NCI-H345 treated with DMSO at 0.1 percent for 48 hours (cell line): ENCODE measurements around the gene SULT4A1.
"Not testable (repeated sequence)": the region's sequence is repeated elsewhere in the genome, so short reads cannot be mapped to it uniquely, and the experiment has no call there.

ENCODE experiments used
- DNase-seq: peaks from one replicate; lab custom pipeline; 2025; ENCODE audit not compliant: unreplicated experiment; lab: John Stamatoyannopoulos, UW

The SULT4A1 gene, protein sequence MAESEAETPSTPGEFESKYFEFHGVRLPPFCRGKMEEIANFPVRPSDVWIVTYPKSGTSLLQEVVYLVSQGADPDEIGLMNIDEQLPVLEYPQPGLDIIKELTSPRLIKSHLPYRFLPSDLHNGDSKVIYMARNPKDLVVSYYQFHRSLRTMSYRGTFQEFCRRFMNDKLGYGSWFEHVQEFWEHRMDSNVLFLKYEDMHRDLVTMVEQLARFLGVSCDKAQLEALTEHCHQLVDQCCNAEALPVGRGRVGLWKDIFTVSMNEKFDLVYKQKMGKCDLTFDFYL

DNA sequence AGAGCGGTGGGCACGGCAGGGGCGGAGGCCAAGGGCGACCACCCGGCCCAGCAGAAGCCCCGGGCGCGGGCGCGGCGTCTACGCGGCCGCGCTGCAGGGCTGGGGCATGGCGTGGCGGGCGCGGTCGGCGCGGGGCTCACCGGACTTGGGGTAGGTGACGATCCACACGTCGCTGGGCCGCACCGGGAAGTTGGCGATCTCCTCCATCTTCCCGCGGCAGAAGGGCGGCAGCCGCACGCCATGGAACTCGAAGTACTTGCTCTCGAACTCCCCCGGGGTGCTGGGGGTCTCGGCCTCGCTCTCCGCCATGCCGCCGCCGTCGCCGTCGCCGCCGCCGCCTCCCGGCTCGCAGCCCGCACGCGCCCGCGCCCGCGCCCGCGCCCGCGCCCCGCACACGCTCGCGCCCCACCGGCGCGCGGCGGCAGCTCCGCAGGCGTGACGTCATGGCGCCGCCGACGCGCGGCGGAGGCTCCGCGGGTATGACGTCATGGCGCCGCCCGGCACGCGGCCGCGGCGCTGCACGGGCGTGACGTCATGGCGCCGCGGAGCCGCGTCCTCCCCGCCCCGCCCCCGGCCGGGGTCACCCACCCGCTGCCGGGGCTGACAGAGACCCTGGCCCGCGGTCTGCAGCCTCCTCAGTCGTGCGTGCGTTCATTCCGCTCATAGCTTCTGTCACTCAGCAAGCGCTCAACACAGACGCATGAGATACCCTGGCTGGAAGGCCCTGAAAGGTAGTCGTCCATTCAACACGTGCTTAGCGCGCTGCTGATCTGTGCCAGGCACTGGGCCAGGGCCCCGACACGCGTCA lies at the start of gene SULT4A1:
TSS of gene SULT4A1 (minus strand) at position 440 of the 808 bp plus-strand sequence. CDS start at position 309, 131 bp downstream.
- peak; percentile 17 for DNase-seq

DNA sequence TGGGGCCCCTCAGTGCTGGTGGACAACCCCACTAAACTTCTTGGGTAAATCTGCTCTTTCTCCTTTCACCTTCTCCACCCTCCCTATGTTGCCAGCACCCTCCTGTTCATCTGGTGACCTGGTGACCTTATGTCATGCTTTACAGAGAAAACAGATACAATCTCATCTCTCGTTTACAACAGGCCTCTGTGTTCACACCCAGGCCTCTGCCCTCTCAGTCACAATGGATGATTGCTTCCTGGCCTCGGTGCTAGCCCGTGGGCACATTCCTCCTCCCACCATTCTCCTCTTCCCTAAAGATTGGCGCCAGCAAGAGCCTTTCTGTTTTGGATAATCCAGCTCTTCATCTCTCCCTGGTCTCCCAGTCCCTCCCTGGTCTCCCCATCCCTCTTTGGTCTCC lies 49.0 kb upstream of the SULT4A1 start:
- no peak for DNase-seq

DNA sequence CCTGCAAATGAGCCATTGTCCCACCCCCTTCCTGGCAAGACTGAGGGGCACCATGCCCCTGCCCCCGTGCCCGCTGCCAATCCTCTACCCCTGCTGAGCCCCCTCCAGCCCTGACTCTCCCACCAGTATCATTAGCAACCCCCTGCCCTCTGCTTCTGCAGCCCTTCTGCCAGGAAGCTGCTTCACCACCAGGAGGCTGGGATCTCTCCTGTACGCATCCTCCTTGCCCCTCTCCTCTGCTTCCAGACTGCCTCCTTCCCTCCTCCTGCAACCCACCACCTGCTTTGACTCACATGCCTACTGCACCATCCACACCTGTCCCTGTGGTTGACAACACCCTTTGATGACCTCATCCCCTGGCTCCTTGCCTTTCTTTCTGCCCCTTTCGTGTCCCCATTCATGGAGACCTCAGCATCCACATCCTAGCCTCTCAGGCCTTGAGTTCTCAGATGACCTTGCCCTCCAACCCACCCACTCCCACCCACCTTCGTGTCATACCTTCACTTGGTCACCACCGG lies 47.9 kb upstream of the SULT4A1 start:
- no peak for DNase-seq

DNA sequence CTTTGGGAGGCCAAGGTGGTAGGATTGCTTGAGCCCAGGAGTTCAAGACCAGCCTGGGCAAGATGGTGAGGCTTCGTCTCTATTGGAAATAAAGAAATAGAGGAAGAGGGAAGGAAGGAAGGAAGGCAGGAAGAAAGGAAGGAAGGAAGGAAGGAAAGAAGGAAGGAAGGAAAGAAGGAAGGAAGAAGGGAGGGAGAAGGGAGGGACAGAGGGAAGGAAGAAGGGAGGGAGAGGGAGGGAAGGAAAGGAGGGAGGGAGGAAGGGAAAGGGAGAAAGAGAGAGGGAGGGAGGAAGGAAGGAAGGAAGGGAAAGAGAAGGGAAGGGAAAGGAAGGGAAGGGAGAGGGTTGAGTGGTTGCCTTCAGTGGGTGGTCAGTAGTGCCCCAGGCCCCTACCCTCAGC lies 47.4 kb upstream of the SULT4A1 start:
- DNase-seq, result no peak

DNA sequence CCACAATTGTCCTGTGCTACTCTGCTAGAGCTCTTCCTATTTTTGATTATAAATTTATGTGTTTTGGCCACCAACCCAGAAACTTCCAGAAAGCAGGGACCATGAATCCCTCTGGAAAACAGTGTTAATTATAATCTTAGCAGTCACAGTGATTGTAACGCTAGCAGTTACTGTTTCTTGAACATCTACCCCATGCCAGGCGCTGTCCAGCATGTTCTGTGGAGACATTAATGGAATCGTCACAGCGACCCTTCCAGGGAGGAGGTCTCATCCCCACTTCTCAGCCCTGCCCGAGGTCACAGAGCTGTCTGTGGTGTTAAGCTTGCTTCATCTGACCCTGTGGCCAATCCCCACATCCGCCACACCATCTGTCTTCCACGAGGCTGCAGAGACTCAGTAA lies 43.4 kb upstream of the SULT4A1 start:
- DNase-seq, result no peak

DNA sequence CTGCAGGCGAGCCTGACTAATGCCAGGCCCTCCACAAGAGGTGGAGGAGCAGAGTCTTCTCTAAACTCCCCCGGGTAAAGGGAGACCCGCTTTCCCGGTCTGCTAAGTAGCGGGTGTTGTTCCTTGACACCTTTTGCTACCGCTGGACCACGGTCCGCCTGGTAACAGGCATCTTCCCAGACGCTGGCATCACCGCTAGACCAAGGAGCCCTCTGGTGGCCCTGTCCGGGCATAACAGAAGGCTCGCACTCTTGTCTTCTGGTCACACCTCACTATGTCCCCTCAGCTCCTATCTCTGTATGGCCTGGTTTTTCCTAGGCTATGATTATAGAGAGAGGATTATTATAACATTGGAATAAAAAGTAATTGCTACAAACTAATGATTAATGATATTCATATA lies 42.1 kb upstream of the SULT4A1 start:
- not testable (repeated sequence) for DNase-seq

DNA sequence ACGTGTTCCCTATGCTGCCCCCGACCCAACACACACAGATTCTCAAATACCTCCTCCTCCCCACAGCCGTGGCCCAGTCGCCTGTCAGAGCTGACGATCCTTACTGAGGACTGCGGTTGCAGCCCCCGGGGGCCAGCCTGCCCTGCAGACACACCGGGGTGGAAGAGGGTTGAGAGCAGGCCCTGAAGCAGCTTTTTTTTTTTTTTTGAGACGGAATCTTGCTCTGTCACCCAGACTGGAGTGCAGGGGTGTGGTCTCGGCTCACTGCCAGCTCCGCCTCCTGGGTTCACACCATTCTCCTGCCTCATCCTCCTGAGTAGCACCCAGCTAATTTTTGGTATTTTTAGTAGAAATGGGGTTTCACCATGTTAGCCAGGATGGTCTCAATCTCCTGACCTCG lies 40.7 kb upstream of the SULT4A1 start:
- DNase-seq, result not testable (repeated sequence)

DNA sequence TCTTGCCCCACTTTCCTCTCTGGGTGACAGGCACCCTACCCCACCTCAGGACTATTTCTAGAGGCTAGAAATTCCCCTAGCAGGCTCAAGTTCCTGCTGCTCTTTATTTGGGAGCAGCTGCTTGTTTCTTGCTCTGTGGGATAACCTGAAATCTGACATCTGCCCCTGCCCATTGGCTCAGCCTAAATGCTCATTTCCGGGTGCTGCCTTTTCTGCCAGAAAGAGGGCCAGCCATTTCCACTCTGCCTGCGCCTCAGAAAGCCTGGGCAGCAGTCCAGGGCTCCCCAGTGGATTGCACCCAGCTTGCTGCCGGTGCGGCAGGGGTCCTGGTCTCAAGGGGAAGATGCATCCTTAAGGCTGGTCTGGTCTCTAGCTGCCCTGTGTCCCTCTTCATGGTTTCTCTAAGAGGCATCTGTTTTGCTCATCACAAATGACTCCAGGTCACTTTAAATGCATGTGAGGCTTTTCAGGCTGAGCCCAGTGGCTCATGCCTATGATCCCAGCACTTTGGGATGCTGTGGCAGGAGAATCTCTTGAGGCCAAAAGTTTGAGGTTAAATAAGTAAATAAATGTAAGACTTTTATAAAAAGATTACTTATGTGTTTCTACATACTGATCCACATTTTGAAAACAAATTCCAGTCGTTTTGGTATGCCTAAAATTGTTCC lies 39.8 kb upstream of the SULT4A1 start:
- no peak for DNase-seq

DNA sequence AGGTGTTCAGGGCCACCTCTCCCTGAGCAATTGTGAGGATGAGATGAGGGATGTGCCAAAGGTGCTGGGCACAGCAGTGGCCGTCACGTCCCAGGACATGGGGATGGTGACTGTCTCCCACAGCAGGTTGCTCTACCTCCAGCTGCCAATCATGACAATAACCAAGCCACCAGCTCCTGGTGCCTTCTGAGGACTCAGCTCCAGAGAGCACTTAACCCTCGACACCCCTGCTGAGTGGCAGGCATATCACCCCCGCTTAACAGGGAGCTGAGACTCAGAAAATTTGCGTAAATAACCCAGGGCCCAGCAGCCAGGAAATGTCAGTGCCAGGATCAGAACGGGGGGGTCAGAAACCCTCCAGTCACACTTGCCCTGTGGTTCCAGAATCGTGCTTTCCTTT lies 37.9 kb upstream of the SULT4A1 start:
- DNase-seq, result no peak

DNA sequence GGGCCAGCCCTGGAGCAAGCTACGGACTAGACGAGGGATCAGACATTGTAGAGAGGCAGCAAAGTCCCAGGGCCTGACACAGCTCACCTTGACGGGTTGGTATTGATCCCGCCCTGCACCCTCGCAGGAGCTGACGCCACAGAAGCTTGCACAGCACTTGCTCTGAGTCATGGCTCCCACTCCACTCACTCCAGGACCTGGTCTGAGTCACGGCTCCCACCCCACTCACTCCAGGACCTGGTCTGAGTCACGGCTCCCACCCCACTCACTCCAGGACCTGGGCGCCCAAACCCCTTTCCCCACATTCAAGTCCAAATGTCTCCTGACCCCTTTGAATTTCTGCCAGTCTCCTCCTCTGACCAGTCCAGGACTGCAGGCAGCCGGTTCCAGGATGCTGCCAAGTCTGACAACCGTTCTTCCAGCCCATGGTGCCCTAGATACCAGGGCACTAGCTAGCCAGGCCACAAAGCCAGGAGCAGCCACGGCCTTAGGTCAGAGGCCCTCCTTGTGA lies 35.5 kb upstream of the SULT4A1 start:
- DNase-seq, result no peak

DNA sequence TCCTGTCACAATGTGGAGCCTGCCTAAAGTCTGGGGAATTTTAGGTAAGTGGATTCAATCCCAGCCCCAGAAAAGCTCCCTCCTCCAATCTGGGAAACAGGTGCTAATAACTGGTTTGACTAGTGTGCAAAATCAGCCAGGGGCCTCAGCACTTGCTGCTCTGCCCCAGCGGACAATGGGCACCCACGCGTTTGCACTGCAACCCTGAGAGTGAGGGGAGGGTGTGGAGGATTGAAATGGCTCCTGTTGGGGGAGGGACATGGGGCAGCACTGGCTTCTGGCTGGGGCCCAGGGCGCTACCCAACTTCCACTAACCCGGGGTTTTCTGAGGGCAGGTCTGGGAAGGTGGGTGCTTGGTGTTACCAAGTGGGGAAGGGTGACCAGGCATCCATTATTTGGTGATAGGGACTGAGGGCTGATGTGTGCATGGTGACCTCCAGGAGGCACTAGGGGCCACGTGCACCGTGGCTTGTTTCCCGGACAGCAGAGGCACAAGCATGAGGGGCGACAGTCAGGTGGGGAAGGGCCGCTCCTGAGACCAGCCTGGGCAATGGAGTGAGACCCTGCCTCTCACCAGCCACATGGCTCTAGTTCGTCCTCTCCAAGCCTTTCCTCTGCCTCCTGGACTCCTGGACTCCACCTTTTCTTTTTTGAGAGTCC lies 33.8 kb upstream of the SULT4A1 start:
- no peak for DNase-seq

DNA sequence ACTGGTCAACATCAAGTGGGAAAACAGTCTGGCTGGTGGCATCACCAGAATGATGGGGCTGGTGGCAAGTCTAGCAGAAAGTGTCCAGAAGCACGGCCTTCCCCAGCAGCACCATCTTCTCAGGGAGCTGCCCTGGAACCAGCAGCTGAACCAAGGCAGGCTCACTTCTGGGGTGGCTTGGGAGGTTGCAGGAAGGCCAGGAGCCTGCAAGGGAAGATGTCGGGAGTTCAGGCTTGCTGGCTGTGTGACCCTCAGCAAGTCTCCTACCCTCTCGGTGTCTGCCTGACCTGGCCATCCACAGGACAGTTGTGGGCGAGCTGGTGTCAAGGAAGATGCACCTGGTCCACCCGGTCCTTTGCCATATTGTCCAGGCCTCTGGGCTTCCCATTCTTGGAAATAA lies 31.8 kb upstream of the SULT4A1 start:
- DNase-seq, result no peak

DNA sequence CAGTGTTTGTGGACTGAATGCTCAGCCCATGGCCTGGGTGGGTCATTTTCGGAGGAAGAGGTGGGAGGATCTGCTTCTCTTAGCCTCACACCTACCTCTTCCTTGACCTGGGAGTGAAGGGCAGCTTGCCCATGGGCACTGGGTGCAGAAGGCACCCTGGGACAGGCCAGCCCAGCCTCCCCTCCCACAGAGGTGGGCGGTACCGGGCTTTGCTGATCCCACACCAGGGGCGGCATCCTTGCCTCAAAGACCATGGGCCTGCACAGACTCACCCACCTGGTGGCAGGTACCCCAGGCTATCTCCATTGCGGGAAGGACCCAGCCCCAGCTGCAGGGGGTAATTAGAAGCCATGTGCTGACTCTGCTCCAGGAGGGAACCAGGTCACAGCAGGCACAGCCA lies 31.0 kb upstream of the SULT4A1 start:
- DNase-seq, result no peak

DNA sequence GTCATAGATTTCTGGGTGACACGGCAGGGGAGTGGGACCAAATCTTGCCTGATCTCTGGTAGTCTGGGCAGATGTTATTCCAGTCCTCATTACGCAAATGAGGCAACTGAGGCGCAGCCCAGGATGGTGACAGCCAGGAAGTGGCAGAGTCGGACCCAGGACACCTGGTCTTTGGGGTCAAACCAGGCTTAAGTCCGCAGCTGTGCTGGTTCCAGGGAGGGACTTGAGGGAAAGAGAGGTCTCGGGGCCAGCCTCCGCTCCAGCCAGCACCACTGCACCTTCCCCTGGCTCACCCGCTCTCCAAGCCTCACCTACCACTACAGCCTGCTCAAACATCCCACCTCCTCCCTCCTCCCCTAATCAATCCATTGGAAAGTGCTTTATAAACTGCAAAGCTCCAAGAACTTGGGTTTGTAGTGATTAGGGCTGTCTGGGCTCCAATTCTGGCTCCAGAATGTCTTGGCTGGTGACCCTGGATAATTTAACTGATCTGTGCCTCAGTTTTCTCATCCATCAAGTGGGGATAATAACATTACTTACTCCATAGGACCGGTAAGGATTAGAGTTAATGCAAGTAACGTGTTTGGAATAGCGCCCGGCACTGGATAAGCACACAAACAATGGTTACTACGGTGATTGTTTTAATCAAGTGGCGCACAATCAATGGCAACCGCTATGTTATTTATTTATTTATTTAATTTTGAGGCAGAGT lies 30.0 kb upstream of the SULT4A1 start:
- no peak for DNase-seq

DNA sequence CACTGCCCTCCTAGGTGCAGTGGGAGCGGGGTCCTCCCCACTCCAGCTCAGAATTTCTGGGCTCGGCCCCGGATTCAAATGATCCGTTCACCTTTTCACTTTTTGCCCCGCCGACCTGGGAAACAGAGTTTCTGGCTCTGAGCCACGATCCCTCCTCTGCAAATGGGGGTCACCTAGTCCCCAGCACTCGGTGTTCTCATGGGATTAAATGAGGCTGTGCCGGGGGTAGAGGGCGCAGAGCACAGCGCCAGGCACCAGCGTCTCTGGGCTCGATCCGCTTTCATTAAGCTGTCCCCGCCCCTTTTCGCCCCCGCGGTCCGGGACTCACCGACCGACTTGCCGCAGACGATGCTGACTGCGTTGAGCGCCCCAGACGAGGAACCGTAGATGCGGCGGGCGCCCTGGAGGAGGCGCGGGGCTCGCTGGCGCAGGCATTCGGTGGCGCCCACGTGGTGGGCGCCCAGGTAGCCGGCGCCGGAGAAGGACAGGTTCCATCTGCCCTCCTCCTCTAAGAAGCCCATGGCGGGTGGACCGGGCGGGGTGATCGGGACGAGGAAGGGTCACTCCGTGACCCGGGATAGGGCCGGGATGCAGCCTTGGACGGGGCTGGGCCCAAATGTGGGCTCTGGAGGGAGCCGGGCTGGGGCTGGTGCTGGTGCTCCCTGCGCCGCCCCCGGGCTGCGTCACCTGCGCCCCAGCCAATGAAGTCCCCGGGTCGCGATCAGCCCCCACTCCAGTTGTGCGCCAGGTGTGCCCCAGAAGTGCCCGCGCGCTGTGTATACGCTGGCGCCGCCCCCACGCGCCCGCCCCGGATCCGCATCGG lies 29.3 kb upstream of the SULT4A1 start, which contains the start of gene PNPLA5:
TSS of gene PNPLA5 (minus strand) at position 654 of the 823 bp plus-strand sequence. CDS start at position 521, 133 bp downstream.
- DNase-seq, result no peak

DNA sequence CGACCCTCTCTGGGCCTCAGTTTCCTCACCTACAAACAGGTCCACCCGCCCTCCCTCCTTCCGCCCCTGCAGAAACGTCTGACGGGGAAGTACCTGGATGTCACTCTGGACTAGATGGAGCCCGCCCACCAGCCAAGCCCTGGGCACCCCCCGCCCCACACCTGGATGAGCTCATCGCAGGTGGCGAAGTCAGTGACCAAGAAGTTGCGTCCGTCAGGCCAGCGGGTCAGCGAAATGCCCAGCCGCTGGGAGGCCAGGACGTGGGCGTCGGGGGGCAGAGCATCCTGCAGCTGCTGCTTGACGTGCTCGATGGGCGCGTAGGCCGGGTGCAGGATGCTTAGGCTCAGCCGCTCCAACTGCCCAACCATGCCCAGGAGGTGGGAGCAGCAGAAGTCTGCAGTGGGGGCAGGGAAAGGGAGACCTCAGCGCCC lies 28.6 kb upstream of the SULT4A1 start:
- no peak for DNase-seq

DNA sequence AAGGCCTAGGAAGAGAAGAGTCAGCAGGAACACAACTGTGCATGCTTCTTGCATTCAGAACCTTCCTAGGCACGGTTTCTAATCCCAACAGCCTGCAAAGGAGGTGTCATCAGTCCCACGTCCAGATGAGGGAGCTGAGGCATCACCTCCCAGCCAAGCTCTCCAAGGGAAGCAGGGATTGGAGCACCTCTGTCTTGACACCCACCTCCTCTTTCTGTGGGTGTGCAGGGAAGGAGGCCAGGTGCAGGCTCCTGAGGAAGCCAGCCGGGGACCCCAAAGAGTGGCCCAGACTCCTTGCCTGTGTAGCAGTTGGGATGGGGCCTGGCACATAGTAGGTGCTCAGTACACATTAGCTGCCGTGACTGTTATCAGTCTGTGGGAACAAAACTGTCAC lies 27.5 kb upstream of the SULT4A1 start:
- no peak for DNase-seq

DNA sequence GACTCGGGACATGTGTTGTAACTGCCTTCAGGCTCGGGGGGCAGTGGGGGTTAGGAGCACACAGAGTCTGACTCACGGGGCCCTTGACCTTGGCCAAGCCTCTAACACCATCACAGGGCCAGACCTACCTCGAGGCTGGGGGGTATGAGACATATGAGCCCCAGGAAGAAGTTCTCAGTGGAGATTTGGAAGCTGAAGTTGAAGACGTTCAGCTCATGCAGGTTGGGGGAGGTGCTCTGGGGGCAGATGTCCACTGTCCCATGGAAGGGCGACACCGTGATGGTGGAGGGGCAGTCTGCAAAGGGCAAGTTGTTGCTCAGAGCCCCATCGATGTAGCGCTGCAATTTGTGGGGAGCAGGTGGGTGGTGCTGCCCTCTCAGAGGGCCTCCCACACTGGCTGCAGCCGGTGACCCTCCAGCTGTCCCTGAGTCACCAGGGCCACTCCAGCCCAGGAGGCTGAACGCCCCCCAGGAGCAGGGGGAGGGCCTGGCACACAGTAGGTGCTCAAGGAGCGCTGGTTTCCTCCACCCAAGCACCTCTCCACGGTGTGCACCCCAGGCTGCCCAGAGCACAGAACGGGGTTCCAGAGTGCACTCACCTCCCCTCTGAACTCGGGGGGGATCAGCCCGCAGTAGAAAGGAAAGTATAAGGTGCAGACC lies 27.0 kb upstream of the SULT4A1 start:
- no peak for DNase-seq

DNA sequence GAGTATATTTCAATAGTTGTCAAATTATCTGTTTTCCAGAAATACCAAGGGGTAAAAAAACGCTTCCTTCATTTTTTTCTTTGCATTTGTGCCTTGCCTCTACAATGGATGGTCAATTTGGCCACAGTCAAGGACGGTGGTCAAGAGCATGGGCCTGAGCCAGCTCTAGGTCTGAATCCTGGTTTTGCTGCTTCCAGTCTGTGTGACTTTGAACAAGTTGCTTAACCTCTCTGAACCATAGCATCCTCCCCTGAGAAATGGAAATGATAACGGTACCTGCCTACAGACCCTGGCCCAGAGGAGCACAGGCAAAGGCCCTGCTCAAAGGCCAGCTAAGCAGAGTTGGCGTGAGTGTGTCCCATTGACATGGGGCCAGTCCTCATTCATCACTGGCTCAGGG lies 26.4 kb upstream of the SULT4A1 start:
- DNase-seq, result no peak
